ENCODE data around the gene CNN1.

DNA sequence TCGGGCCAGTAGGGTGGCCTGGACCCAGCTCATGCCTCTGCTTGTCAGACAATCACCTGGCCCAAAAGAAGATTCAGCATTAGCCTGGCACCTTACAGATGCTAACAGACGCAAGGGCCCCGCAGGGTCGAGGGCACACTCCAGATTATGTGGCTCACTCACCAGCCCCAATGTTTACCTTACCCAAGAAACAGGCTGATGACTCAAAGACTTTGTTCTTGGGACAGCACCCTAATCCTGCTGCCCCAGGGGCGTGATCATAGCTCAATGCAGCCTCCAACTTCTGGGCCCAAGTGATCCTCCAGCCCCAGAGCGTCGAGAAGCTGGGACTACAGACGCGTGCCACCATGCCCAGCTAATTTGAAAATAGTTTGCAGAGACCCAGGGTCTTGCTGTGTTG lies 19.5 kb upstream of the CNN1 start:
- TF ChIP-seq, protein P1, sequence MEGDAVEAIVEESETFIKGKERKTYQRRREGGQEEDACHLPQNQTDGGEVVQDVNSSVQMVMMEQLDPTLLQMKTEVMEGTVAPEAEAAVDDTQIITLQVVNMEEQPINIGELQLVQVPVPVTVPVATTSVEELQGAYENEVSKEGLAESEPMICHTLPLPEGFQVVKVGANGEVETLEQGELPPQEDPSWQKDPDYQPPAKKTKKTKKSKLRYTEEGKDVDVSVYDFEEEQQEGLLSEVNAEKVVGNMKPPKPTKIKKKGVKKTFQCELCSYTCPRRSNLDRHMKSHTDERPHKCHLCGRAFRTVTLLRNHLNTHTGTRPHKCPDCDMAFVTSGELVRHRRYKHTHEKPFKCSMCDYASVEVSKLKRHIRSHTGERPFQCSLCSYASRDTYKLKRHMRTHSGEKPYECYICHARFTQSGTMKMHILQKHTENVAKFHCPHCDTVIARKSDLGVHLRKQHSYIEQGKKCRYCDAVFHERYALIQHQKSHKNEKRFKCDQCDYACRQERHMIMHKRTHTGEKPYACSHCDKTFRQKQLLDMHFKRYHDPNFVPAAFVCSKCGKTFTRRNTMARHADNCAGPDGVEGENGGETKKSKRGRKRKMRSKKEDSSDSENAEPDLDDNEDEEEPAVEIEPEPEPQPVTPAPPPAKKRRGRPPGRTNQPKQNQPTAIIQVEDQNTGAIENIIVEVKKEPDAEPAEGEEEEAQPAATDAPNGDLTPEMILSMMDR (IDR thresholded peaks at IDR 0.05 in 2 of 3, conservative IDR thresholded peaks at IDR 0.05 in 1 of 3; ENCODE audit: insufficient read depth in 2 of 3, low read depth in 1 of 3, low read length in 3 of 3), result no peak
- TF ChIP-seq NR1H2 (CRISPR knock-in tag; IDR thresholded peaks at IDR 0.05) (no peak), PREB (CRISPR knock-in tag; IDR thresholded peaks at IDR 0.05) (no peak), MYC (IDR thresholded peaks at IDR 0.05; ENCODE audit: low read depth, low read length) (no peak), MYC (CRISPR knock-in tag; IDR thresholded peaks at IDR 0.05; ENCODE audit: borderline replicate concordance, low read depth) (no peak), ZNF146 (CRISPR knock-in tag; IDR thresholded peaks at IDR 0.05; ENCODE audit: unreplicated experiment) (no peak)
- TF ChIP-seq, protein P2, sequence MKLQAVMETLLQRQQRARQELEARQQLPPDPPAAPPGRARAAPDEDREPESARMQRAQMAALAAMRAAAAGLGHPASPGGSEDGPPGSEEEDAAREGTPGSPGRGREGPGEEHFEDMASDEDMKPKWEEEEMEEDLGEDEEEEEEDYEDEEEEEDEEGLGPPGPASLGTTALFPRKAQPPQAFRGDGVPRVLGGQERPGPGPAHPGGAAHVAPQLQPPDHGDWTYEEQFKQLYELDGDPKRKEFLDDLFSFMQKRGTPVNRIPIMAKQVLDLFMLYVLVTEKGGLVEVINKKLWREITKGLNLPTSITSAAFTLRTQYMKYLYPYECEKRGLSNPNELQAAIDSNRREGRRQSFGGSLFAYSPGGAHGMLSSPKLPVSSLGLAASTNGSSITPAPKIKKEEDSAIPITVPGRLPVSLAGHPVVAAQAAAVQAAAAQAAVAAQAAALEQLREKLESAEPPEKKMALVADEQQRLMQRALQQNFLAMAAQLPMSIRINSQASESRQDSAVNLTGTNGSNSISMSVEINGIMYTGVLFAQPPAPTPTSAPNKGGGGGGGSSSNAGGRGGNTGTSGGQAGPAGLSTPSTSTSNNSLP (IDR thresholded peaks at IDR 0.05; ENCODE audit: borderline replicate concordance, low read depth, low read length), result no peak
